GM12878 (cell line): ENCODE measurements around the gene NEDD8. TPM values are rescaled to one million over a fixed set of nuclear protein-coding genes. Genes with fewer than 3 reads are reported as not detected.

Source experiments
- ATF2 ChIP-seq: IDR thresholded peaks from 2 replicates; pipeline ENCODE4 v1.6.1; 2012; ENCODE audit warnings: low read length, inconsistent platforms
- CUX1 ChIP-seq: IDR thresholded peaks from 2 replicates; pipeline ENCODE4 v1.6.1; 2012; ENCODE audit warnings: improper control_type of control experiment, low read depth, low read length; ENCODE audit not compliant: insufficient replicate concordance
- ETV6 ChIP-seq, 2 experiments: fragments of 450-650 bp in 1 of 2; IDR thresholded peaks in 1 of 2; conservative IDR thresholded peaks in 1 of 2; 2 replicates each; pipeline ENCODE4 v1.6.1; 2014; ENCODE audit warnings: antibody characterized with exemption in 1 of 2, borderline replicate concordance in 1 of 2, low read depth in 1 of 2, mild to moderate bottlenecking in 1 of 2, moderate library complexity in 1 of 2
- KLF5 ChIP-seq: fragments of 450-650 bp; IDR thresholded peaks from 2 replicates; pipeline ENCODE4 v1.6.1; 2014; ENCODE audit warnings: mild to moderate bottlenecking; ENCODE audit not compliant: partially characterized antibody
- MTA2 ChIP-seq: fragments of 450-650 bp; IDR thresholded peaks from 2 replicates; pipeline ENCODE4 v1.6.1; 2016; ENCODE audit warnings: low read depth, mild to moderate bottlenecking, moderate library complexity
- MYC ChIP-seq: IDR thresholded peaks from 2 replicates; pipeline ENCODE4 v1.6.1; 2011; ENCODE audit warnings: mild to moderate bottlenecking, low read length, moderate library complexity, inconsistent platforms; ENCODE audit not compliant: insufficient read depth, insufficient replicate concordance, insufficient read length, severe bottlenecking
- SREBF1 ChIP-seq: IDR thresholded peaks from 2 replicates; pipeline ENCODE4 v1.6.1; 2012; ENCODE audit warnings: mild to moderate bottlenecking, low read length
- ZNF24 ChIP-seq: fragments of 450-650 bp; IDR thresholded peaks from 2 replicates; pipeline ENCODE4 v1.6.1; 2017; ENCODE audit warnings: antibody characterized with exemption, mild to moderate bottlenecking
- polyA plus RNA-seq, 11 experiments: library from polyadenylated mRNA; depleted of rRNA in 4 of 11; unstranded in 6 of 11; stranded (reverse) in 5 of 11; fragments of >200 nt; fragmentation: Nextera tagmentation in 4 of 11; fragmentation: Illumina TruSeq in 1 of 11; extraction: Ambion mirVana in 4 of 11; extraction: Trizol in 1 of 11; gene quantifications; 1 replicate in 1 of 11; 2 replicates in 10 of 11; pipeline versions ENCODE4 v1.2.1 to v1.2.3, GENCODE V29; 2011 to 2016; ENCODE audit warnings: inconsistent platforms in 2 of 11, missing spikeins in 2 of 11, low read depth in 1 of 11
- total RNA-seq, 4 experiments: library from RNA; depleted of rRNA in 3 of 4; stranded (reverse); fragments of >200 nt in 3 of 4; fragmentation: Illumina TruSeq in 1 of 4; extraction: Trizol in 1 of 4; gene quantifications; 2 replicates each; pipeline versions ENCODE4 v1.2.1 to v1.2.3, GENCODE V29; 2013 to 2021
- TF ChIP-seq, protein P1 (sequence below): fragments of 450-650 bp; IDR thresholded peaks from 2 replicates; pipeline ENCODE4 v1.6.1; 2017; ENCODE audit warnings: low read depth, mild to moderate bottlenecking, moderate library complexity
- TF ChIP-seq, protein P2 (sequence below): fragments of 450-650 bp; IDR thresholded peaks from 2 replicates; pipeline ENCODE4 v1.6.1; 2017; ENCODE audit warnings: mild to moderate bottlenecking, moderate library complexity
- TF ChIP-seq, protein P3 (sequence below): IDR thresholded peaks from 2 replicates; pipeline ENCODE4 v1.6.1; 2011; ENCODE audit warnings: borderline replicate concordance, low read depth, mild to moderate bottlenecking, moderate library complexity, low read length; ENCODE audit not compliant: insufficient read depth, poor library complexity, severe bottlenecking

NEDD8 gene
- total and polyA plus RNA-seq, 10 of the 15 experiments (the other 5 are each of a cell fraction or from before 2014, with no cell fraction given) = 164 to 991 (median 300) TPM

- no peak for TF ChIP-seq ATF2
- TF ChIP-seq MYC = peak; percentile 95
- TF ChIP-seq SREBF1 = no peak
- TF ChIP-seq, protein P1, sequence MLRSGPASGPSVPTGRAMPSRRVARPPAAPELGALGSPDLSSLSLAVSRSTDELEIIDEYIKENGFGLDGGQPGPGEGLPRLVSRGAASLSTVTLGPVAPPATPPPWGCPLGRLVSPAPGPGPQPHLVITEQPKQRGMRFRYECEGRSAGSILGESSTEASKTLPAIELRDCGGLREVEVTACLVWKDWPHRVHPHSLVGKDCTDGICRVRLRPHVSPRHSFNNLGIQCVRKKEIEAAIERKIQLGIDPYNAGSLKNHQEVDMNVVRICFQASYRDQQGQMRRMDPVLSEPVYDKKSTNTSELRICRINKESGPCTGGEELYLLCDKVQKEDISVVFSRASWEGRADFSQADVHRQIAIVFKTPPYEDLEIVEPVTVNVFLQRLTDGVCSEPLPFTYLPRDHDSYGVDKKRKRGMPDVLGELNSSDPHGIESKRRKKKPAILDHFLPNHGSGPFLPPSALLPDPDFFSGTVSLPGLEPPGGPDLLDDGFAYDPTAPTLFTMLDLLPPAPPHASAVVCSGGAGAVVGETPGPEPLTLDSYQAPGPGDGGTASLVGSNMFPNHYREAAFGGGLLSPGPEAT = peak; percentile 71
- no peak for TF ChIP-seq CUX1
- TF ChIP-seq, protein P2, sequence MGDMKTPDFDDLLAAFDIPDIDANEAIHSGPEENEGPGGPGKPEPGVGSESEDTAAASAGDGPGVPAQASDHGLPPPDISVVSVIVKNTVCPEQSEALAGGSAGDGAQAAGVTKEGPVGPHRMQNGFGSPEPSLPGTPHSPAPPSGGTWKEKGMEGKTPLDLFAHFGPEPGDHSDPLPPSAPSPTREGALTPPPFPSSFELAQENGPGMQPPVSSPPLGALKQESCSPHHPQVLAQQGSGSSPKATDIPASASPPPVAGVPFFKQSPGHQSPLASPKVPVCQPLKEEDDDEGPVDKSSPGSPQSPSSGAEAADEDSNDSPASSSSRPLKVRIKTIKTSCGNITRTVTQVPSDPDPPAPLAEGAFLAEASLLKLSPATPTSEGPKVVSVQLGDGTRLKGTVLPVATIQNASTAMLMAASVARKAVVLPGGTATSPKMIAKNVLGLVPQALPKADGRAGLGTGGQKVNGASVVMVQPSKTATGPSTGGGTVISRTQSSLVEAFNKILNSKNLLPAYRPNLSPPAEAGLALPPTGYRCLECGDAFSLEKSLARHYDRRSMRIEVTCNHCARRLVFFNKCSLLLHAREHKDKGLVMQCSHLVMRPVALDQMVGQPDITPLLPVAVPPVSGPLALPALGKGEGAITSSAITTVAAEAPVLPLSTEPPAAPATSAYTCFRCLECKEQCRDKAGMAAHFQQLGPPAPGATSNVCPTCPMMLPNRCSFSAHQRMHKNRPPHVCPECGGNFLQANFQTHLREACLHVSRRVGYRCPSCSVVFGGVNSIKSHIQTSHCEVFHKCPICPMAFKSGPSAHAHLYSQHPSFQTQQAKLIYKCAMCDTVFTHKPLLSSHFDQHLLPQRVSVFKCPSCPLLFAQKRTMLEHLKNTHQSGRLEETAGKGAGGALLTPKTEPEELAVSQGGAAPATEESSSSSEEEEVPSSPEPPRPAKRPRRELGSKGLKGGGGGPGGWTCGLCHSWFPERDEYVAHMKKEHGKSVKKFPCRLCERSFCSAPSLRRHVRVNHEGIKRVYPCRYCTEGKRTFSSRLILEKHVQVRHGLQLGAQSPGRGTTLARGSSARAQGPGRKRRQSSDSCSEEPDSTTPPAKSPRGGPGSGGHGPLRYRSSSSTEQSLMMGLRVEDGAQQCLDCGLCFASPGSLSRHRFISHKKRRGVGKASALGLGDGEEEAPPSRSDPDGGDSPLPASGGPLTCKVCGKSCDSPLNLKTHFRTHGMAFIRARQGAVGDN = peak; percentile 35; the same call in 1 of the 2 replicates
- TF ChIP-seq, protein P3, sequence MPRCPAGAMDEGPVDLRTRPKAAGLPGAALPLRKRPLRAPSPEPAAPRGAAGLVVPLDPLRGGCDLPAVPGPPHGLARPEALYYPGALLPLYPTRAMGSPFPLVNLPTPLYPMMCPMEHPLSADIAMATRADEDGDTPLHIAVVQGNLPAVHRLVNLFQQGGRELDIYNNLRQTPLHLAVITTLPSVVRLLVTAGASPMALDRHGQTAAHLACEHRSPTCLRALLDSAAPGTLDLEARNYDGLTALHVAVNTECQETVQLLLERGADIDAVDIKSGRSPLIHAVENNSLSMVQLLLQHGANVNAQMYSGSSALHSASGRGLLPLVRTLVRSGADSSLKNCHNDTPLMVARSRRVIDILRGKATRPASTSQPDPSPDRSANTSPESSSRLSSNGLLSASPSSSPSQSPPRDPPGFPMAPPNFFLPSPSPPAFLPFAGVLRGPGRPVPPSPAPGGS = peak; percentile 66
- TF ChIP-seq MTA2 = no peak
- TF ChIP-seq ETV6 (conservative IDR thresholded peaks at IDR 0.05 in 1 of 2, IDR thresholded peaks at IDR 0.05 in 1 of 2; ENCODE audit: borderline replicate concordance in 1 of 2, low read depth in 1 of 2) = no peak
- TF ChIP-seq KLF5 = peak; percentile 87
- no peak for TF ChIP-seq ZNF24
Observed at GRCh38 chr14:24195186-24196070, 36.7 kb downstream of the NEDD8 start, which contains the start of gene TM9SF1 (continued).
